GM12865 (cell line): ENCODE results near the gene SNUPN.
"Not testable (repeated sequence)": the region's sequence is repeated elsewhere in the genome, so short reads cannot be mapped to it uniquely, and the experiment has no call there.

ENCODE experiments used
- DNase-seq: peaks from one replicate; pipeline ENCODE4 v3.0.0; 2010; ENCODE audit warnings: low read depth
- H3K4me3 ChIP-seq: 2 replicates; pipeline ENCODE4 v1.5.1; 2011; ENCODE audit warnings: mild to moderate bottlenecking, low read depth, low read length, control low read depth
- TF ChIP-seq, protein P1 (sequence below): IDR thresholded peaks from 2 replicates; pipeline ENCODE4 v1.5.1; 2011; ENCODE audit warnings: low read length, control low read depth, low read depth, inconsistent platforms; ENCODE audit not compliant: insufficient read depth; ENCODE audit errors: missing control alignments

Gene SNUPN

DNA sequence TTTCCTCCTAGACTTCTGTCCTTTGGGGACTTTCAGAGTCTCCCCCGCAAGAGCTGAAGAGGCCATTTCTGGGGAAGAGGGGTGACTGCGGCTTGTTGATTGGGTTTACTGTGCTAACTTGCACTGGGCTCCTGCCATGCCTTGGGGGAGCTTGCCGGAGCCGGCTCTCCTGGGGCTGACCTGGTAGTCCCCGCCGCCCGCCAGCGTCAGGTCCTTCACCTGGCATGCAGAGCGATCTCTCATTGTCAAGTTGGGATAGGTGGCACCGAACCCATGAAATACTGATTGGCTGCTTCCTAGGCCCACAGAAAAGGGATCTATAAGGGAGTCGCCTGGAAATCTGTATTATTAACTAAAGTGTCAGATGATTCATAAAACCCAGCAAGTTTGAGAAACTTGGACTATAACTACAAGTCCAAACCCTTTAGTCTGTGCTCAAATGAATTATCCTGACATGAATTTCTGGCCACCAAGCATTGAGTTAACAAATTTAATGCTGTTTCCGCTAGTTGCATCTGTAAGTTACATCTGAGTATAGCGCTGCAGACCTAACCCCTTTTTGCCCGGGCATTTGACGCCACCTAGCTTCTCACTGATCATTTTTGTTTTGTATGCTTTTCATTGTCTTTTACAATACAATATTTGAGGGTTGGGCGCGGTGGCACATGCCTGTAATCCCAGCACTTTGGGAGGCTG lies 15.1 kb upstream of the SNUPN start:
- peak overlapping the region; percentile 67 for H3K4me3 ChIP-seq
- TF ChIP-seq, protein P1, sequence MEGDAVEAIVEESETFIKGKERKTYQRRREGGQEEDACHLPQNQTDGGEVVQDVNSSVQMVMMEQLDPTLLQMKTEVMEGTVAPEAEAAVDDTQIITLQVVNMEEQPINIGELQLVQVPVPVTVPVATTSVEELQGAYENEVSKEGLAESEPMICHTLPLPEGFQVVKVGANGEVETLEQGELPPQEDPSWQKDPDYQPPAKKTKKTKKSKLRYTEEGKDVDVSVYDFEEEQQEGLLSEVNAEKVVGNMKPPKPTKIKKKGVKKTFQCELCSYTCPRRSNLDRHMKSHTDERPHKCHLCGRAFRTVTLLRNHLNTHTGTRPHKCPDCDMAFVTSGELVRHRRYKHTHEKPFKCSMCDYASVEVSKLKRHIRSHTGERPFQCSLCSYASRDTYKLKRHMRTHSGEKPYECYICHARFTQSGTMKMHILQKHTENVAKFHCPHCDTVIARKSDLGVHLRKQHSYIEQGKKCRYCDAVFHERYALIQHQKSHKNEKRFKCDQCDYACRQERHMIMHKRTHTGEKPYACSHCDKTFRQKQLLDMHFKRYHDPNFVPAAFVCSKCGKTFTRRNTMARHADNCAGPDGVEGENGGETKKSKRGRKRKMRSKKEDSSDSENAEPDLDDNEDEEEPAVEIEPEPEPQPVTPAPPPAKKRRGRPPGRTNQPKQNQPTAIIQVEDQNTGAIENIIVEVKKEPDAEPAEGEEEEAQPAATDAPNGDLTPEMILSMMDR, result peak; percentile 36
- peak; percentile 74 for DNase-seq

DNA sequence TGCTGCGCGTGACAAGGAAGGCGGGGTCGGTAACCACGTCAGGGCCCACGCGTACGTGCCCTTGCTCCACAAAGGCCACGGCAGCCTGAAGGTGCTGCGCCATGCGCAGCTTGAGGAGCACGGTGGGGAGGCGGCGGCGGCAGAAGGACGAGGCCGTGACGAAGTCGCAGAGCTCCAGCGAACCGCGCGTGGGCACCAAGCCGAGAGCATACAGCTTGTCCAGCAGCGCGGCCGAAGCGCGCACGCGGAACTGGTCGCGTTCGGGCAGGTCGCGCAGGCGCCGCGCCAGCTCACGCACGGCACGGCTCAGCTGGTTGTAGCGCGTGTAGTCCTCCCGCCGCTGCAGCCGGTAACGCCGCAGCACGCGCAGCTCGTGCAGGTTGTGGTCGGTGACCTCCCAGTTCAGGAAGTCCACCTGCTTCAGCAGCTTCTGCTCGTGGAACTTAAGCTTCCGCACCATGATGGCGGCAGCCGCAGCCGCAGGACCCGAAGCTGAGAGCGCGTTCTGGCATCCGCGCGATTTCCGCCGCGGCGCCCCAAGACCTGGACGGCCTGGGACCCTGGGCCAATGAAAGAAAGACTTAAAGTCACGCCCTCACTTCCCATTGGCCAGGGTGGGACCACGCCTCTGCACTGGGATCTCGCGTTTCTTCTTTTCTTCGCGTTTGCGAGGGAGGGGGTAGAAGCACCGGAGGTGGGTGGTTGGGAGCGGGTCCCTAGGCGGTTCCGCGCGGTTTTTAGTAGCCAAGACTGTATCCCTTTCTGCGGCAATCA lies 14.4 kb upstream of the SNUPN start, which contains the start of gene IMP3:
Gene IMP3, minus strand, starts transcription at position 516 of the 774 bp plus-strand sequence. Its CDS starts 56 bp downstream, at position 460.
- peak within 1 kb of the TSS; percentile 67 for H3K4me3 ChIP-seq
- DNase-seq, result peak; percentile 98
- TF ChIP-seq, protein P1, result no peak

DNA sequence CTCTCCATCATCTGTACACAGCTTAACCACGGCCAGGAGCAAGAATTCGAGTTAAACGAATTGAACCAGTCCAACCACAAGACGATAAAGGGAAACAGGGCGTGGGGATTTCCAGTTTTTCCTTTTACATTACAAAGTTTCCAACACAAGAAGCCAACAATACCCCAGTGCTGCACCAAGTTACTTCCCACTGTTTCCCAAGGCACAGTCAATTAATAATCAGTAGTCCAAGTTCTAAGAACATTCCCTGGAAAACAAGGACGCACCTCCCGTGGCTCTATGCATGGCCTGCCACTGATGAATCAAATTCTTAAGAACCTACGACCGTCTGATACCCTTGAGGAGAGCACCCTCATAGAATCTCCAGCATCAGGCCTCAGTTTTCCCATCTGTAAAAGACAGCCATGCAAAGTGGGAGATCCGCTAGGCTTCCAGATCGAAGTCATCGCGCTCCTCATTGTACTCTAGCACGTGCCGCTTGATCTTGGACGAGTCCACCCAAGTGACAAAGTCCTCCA lies 13.7 kb upstream of the SNUPN start:
- TF ChIP-seq, protein P1, result no peak
- H3K4me3 ChIP-seq, result peak overlapping the region; percentile 64
- no peak for DNase-seq

DNA sequence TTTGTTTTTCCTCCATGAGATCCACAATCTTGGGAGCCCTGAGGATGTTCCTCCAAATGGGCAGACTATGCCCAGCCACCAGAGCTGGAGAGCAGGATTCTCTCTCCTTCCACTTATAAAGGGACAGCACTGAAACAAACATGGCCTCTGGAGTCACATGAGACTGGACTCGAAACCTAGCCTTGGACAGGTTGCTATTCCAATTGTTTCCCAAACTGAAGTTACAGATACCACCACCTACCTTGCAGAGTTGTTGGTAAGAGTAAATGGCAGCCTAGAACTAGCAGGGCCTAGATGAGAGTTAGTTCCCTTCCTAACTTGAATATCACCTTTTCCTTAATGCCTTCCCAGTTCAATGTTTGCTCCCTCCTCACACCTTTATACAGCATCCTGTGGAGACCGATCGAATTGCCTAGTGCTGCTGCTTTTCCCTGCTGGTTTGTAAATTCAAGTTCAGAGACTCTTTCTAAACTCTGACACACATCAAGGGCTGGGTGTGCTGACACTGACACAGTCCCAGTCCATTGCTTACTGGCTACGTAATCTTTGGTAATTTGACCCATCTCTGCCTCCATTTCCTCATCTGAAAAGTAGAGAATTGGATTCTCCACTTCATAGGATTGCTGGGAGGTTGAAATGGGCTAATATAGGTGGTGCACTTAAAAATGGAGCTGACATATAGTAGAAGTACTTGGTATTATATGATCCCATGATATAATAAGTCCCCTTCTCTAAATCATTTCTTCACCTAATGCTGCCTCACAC lies 11.9 kb upstream of the SNUPN start:
- TF ChIP-seq, protein P1, result no peak
- DNase-seq, result no peak
- peak overlapping the region; percentile 1; the same call in 1 of the 2 replicates for H3K4me3 ChIP-seq

DNA sequence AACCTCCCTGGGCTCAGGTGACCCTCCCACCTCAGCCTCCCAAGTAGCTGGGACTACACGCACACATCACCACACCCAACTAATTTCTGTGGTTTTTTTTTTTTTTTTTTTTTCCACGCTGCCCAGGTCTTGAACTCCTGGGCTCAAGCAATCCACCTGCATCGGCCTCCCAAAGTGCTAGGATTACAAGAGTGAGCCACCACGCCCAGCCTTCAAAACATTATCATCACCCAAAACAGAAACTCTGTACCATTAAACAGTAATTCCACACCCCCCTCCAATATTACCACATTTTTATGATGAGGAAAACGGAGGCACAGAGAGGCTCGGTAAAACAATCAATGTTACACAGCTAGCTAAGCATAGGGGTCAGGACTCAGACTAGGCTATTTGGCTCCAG lies 10.5 kb upstream of the SNUPN start:
- TF ChIP-seq, protein P1, result no peak
- DNase-seq, result no peak
- H3K4me3 ChIP-seq, result no peak overlapping the region

DNA sequence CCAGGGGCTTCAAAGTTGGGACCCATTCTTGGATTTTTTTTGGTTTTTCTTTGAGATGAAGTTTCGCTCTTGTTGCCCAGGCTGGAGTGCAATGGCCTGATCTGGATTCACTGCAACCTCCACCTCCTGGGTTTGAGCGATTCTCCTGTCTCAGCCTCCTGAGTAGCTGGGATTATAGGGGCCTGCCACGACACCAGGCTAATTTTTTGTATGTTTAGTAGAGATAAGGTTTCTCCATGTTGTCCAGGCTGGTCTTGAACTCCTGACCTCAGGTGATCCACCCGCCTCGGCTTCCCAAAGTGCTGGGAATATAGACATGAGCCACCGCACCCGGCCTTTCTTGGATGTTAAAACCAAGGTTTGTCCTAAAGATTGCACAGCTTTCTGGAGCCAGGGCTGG lies 8.4 kb upstream of the SNUPN start:
- DNase-seq, H3K4me3 ChIP-seq: not testable (repeated sequence)

DNA sequence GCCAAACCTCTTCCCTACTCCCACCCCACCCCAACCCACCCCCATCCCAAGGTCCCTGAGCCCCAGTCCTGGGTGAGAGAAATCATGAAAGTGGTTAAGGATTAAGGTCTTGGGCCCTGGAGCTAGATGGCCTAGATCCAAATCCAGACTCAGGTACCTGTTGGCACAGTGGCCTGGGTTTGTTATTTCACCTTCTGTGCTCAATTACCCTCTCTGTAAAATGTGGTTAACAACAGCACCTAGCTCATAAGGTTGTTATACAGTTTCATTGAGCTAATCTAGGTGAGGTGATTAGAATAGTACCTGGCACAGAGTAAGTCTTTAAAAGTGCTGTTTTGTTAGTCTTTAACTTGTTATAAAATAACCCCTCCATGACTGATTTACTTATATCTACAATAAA lies 6.4 kb upstream of the SNUPN start:
- H3K4me3 ChIP-seq, result no peak overlapping the region
- TF ChIP-seq, protein P1, result no peak
- DNase-seq, result no peak
